GM23338 (cell line): ENCODE results near the gene ADAM17. TPM values are rescaled to one million over a fixed set of nuclear protein-coding genes. Genes with fewer than 3 reads are reported as not detected.

Experiments
- ATAC-seq: fragments of 200-7000 bp; cut with Tn5 transposase; 3 replicates; pipeline ENCODE4 v1.9.1; 2020
- DNase-seq: peaks from one replicate; pipeline ENCODE4 v3.0.0-alpha.2; 2015; ENCODE audit warnings: low spot score
- H2AFZ ChIP-seq: fragments of 200-600 bp; sonication (generic); 2 replicates; pipeline ENCODE4 v1.8.0; 2016; ENCODE audit warnings: antibody characterized with exemption, mild to moderate bottlenecking, moderate library complexity
- H3F3A ChIP-seq: fragments of 200-600 bp; sonication (generic); replicated peaks from 2 replicates; pipeline ENCODE4 v1.8.0; 2017; ENCODE audit warnings: antibody characterized with exemption, mixed run types, low read depth
- H3K27ac ChIP-seq: fragments of 200-600 bp; sonication (generic); 2 replicates; pipeline ENCODE4 v1.6.1; 2016; ENCODE audit warnings: low read depth
- H3K27me3 ChIP-seq: fragments of 200-600 bp; sonication (generic); 2 replicates; pipeline ENCODE4 v1.8.0; 2016; ENCODE audit warnings: mild to moderate bottlenecking, mixed run types, moderate library complexity; ENCODE audit not compliant: insufficient read depth
- H3K36me3 ChIP-seq: fragments of 200-600 bp; sonication (generic); 2 replicates; pipeline ENCODE4 v1.8.0; 2016; ENCODE audit warnings: mild to moderate bottlenecking; ENCODE audit not compliant: insufficient read depth
- H3K4me1 ChIP-seq: fragments of 200-600 bp; sonication (generic); 2 replicates; pipeline ENCODE4 v1.8.0; 2016; ENCODE audit warnings: mild to moderate bottlenecking, moderate library complexity; ENCODE audit not compliant: insufficient read depth
- H3K4me2 ChIP-seq: fragments of 200-600 bp; sonication (generic); 2 replicates; pipeline ENCODE4 v1.7.1; 2017; ENCODE audit warnings: mixed run types
- H3K4me3 ChIP-seq: fragments of 200-600 bp; sonication (generic); 2 replicates; pipeline ENCODE4 v1.6.1; 2016; ENCODE audit warnings: mixed run types
- H3K79me2 ChIP-seq: fragments of 200-600 bp; sonication (generic); replicated peaks from 2 replicates; pipeline ENCODE4 v1.8.0; 2017; ENCODE audit warnings: mild to moderate bottlenecking; ENCODE audit not compliant: insufficient read depth
- H3K9me2 ChIP-seq: fragments of 200-600 bp; sonication (generic); 2 replicates; pipeline ENCODE4 v1.8.0; 2017; ENCODE audit not compliant: insufficient read depth
- H4K20me1 ChIP-seq: fragments of 200-600 bp; sonication (generic); replicated peaks from 2 replicates; pipeline ENCODE4 v1.8.0; 2017; ENCODE audit warnings: mild to moderate bottlenecking; ENCODE audit not compliant: insufficient read depth
- H3K27ac Mint-ChIP-seq: 2 replicates; pipeline ENCODE4 v1.8.0; 2020; ENCODE audit warnings: inconsistent platforms, mild to moderate bottlenecking, moderate library complexity, mixed read lengths
- H3K27me3 Mint-ChIP-seq: 3 replicates; pipeline ENCODE4 v1.8.0; 2022; ENCODE audit warnings: low read depth, mild to moderate bottlenecking, moderate library complexity, mixed read lengths, inconsistent platforms; ENCODE audit not compliant: insufficient read depth, poor library complexity
- H3K36me3 Mint-ChIP-seq: 3 replicates; pipeline ENCODE4 v1.8.0; 2021; ENCODE audit warnings: low read depth, mild to moderate bottlenecking, inconsistent platforms, moderate library complexity, mixed read lengths
- H3K4me1 Mint-ChIP-seq: 3 replicates; pipeline ENCODE4 v1.8.0; 2020; ENCODE audit warnings: mild to moderate bottlenecking, inconsistent platforms, mixed read lengths
- H3K4me3 Mint-ChIP-seq: 3 replicates; pipeline ENCODE4 v1.8.0; 2021; ENCODE audit warnings: moderate library complexity, mild to moderate bottlenecking, inconsistent platforms, mixed read lengths
- H3K9me3 Mint-ChIP-seq: 3 replicates; pipeline ENCODE4 v1.8.0; 2020; ENCODE audit warnings: moderate library complexity, mild to moderate bottlenecking, inconsistent platforms, mixed read lengths
- CREB1 ChIP-seq: fragments of 250-450 bp; sonication (Bioruptor Pico); IDR thresholded peaks from 2 replicates; pipeline ENCODE4 v1.5.0; 2020; ENCODE audit warnings: low read depth, mild to moderate bottlenecking, moderate library complexity
- CTCF ChIP-seq, 2 experiments: fragments of 200-600 bp in 1 of 2; sonication (generic) in 1 of 2; conservative IDR thresholded peaks; 2 replicates each; pipeline versions ENCODE4 v1.5.1 to v1.6.1; 2016 to 2017; ENCODE audit warnings: antibody characterized with exemption in 2 of 2, low read depth in 2 of 2, mild to moderate bottlenecking in 2 of 2, moderate library complexity in 1 of 2
- EZH2 ChIP-seq: fragments of 200-600 bp; sonication (generic); IDR thresholded peaks from one replicate; pipeline ENCODE4 v1.8.0; 2017; ENCODE audit warnings: antibody characterized with exemption, mild to moderate bottlenecking, low read depth; ENCODE audit not compliant: unreplicated experiment
- EZH2phosphoT487 ChIP-seq: fragments of 200-600 bp; sonication (generic); IDR thresholded peaks from one replicate; pipeline ENCODE4 v1.8.1; 2018; ENCODE audit warnings: antibody characterized with exemption; ENCODE audit not compliant: unreplicated experiment
- JUNB ChIP-seq: IDR thresholded peaks from one replicate; pipeline ENCODE4 v1.6.1; 2016; ENCODE audit warnings: antibody characterized with exemption; ENCODE audit not compliant: unreplicated experiment
- NANOG ChIP-seq: IDR thresholded peaks from 2 replicates; pipeline ENCODE4 v1.6.1; 2016; ENCODE audit warnings: antibody characterized with exemption, borderline replicate concordance
- POLR2AphosphoS5 ChIP-seq: IDR thresholded peaks from 2 replicates; pipeline ENCODE4 v1.6.1; 2016; ENCODE audit warnings: antibody characterized with exemption, low read depth
- REST ChIP-seq: IDR thresholded peaks from one replicate; pipeline ENCODE4 v1.6.1; 2018; ENCODE audit warnings: antibody characterized with exemption; ENCODE audit not compliant: unreplicated experiment
- STAT1 ChIP-seq: IDR thresholded peaks from one replicate; pipeline ENCODE4 v1.6.1; 2016; ENCODE audit warnings: antibody characterized with exemption; ENCODE audit not compliant: unreplicated experiment
- ZNF114 ChIP-seq: fragments of 250-450 bp; sonication (Bioruptor Pico); IDR thresholded peaks from 2 replicates; pipeline ENCODE4 v1.5.0; 2020; ENCODE audit warnings: mild to moderate bottlenecking, moderate library complexity
- ZNF331 ChIP-seq: fragments of 250-450 bp; sonication (Bioruptor Pico); IDR thresholded peaks from 2 replicates; pipeline ENCODE4 v1.5.0; 2020; ENCODE audit warnings: low read depth, mild to moderate bottlenecking, moderate library complexity
- ZNF462 ChIP-seq: fragments of 250-450 bp; sonication (Bioruptor Pico); IDR thresholded peaks from 2 replicates; pipeline ENCODE4 v1.5.0; 2020; ENCODE audit warnings: mild to moderate bottlenecking, moderate library complexity
- polyA plus RNA-seq: library from polyadenylated mRNA; unstranded; fragments of >200 nt; fragmentation: Nextera tagmentation; extraction: Ambion mirVana; gene quantifications from 2 replicates; pipeline ENCODE4 v1.2.1, GENCODE V29; 2016
- total RNA-seq: library from RNA; depleted of rRNA; stranded (reverse); fragments of >200 nt; shearing (Covaris generic); gene quantifications from 2 replicates; pipeline ENCODE4 v1.2.3, GENCODE V29; 2014

The ADAM17 gene
- total and polyA plus RNA-seq, 2 experiments from 2014 or later, result 8.3 to 23.5 TPM

GRCh38 chr2:9478526-9478925 lies 77.1 kb downstream of the ADAM17 start:
- 0 out of 2 replicates have a peak, but pooled peaks cover 8% of the 10 kb centered on the region for H3F3A ChIP-seq
- ATAC-seq, result no peak
- Mint-ChIP-seq H3K36me3 (0 out of 3 replicates have a peak, but pooled peaks cover 6% of the 10 kb centered on the region), H3K4me3 (no peak overlapping the region), H3K27me3 (peaks cover 14% of the 10 kb centered on the region), H3K9me3 (no peaks in the 10 kb centered on the region), H3K4me1 (peaks cover 28% of the 10 kb centered on the region), H3K27ac (no peak overlapping the region; the same call in 1 of the 2 replicates)
- peaks cover 22% of the 10 kb centered on the region for H3K27me3 ChIP-seq
- no peaks in the 10 kb centered on the region; the same call in 1 of the 2 replicates for H3K36me3 ChIP-seq
- no peaks in the 10 kb centered on the region; the same call in 1 of the 2 replicates for H4K20me1 ChIP-seq
- H3K27ac ChIP-seq, result no peak overlapping the region
- H3K79me2 ChIP-seq, result no peaks in the 10 kb centered on the region; the same call in 1 of the 2 replicates
- no peak overlapping the region for H3K4me2 ChIP-seq
- TF ChIP-seq REST, result no peak
- no peak for TF ChIP-seq STAT1
- no peak for TF ChIP-seq ZNF114 (CRISPR knock-in tag)
- TF ChIP-seq CTCF (conservative IDR thresholded peaks at IDR 0.05; ENCODE audit: low read depth in 2 of 2), result no peak
- TF ChIP-seq CREB1, result no peak
- TF ChIP-seq ZNF331 (CRISPR knock-in tag), result no peak
- TF ChIP-seq NANOG, result no peak
- no peak for TF ChIP-seq ZNF462 (CRISPR knock-in tag)
- TF ChIP-seq EZH2phosphoT487, result no peak
- TF ChIP-seq POLR2AphosphoS5, result no peak
- TF ChIP-seq JUNB, result no peak
- no peak for TF ChIP-seq EZH2
- 0 out of 2 replicates have a peak, but pooled peaks cover 3% of the 10 kb centered on the region for H3K9me2 ChIP-seq
- no peak overlapping the region for H2AFZ ChIP-seq
- H3K4me3 ChIP-seq, result no peak overlapping the region
- peaks cover 12% of the 10 kb centered on the region for H3K4me1 ChIP-seq
- no peak for DNase-seq
